HEK293T (cell line): ENCODE results near the gene KSR2.

ENCODE experiments used
- ARNT ChIP-seq: fragments of 450-650 bp; IDR thresholded peaks from 2 replicates; pipeline ENCODE4 v1.6.1; 2017; ENCODE audit warnings: mild to moderate bottlenecking
- ELF4 ChIP-seq: fragments of 450-650 bp; IDR thresholded peaks from 2 replicates; pipeline ENCODE4 v1.6.1; 2017; ENCODE audit warnings: antibody characterized with exemption
- FOXM1 ChIP-seq: fragments of 450-650 bp; IDR thresholded peaks from 2 replicates; pipeline ENCODE4 v1.6.1; 2017; ENCODE audit warnings: mild to moderate bottlenecking, borderline replicate concordance

- TF ChIP-seq ELF4 = no peak
- TF ChIP-seq FOXM1 = no peak
- TF ChIP-seq ARNT = no peak
Observed at GRCh38 chr12:118015306-118015705, 46.5 kb upstream of the KSR2 start.
